Measurements from ENCODE around the gene NFIX. TPM values are rescaled to one million over a fixed set of nuclear protein-coding genes. Genes with fewer than 3 reads are reported as not detected.

Gene NFIX
- total and polyA plus RNA-seq, 2 of the 13 experiments (the other 11 are each of a cell fraction or from before 2014, with no cell fraction given) = 3.4 to 5.4 TPM

DNA sequence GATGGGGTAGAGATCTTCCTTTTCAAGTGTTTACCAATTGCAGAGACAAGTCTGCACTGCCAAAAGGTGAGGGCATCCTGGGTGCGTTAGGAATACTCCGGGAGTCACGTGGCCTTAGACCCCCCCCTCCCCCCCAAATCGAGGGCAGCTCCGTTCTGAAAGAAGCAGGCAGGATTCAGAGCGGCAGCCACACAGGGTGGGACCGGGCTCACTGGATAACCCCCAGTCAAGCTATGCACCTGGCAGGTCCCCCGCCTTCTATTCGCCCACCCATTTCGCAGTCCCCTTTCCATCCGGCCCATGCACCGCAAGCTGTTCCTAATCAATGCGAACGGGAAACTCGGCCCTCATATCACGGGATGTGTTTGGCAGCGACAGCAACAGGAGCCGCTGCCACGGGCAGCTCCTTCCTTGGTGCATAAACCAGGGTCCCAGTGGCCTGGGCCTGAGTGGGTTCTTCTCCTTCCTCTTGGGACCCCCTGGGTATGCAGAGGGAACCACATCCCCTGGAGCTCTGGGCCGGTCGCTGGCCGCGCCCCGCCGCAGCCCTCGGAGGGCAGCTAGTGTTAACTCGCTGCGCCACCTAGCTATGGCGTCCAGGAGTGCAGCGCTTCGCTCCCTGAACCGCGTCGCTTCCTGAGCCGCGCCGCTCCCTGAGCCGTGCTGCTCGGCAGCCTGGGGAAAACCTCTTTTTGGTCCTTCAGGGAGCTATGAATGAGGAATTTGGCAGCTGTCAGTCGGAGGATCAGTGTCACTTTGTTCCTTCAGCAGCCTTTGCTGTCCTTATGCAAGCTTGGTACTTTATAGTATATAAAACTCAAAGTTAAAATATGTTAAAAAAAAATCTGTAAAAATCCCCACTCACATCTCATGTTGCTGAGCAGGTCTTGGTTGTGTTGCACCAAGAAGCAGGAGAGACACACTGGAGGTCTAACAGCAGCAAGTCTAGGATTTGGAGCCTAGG is 66.0 kb downstream of the NFIX start (continued):
- TF ChIP-seq ZNF121 (CRISPR knock-in tag; IDR thresholded peaks at IDR 0.05) = no peak
- TF ChIP-seq, protein P1, sequence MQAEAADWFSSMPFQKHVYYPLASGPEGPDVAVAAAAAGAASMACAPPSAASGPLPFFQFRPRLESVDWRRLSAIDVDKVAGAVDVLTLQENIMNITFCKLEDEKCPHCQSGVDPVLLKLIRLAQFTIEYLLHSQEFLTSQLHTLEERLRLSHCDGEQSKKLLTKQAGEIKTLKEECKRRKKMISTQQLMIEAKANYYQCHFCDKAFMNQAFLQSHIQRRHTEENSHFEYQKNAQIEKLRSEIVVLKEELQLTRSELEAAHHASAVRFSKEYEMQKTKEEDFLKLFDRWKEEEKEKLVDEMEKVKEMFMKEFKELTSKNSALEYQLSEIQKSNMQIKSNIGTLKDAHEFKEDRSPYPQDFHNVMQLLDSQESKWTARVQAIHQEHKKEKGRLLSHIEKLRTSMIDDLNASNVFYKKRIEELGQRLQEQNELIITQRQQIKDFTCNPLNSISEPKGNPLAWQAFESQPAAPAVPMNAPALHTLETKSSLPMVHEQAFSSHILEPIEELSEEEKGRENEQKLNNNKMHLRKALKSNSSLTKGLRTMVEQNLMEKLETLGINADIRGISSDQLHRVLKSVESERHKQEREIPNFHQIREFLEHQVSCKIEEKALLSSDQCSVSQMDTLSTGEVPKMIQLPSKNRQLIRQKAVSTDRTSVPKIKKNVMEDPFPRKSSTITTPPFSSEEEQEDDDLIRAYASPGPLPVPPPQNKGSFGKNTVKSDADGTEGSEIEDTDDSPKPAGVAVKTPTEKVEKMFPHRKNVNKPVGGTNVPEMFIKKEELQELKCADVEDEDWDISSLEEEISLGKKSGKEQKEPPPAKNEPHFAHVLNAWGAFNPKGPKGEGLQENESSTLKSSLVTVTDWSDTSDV (CRISPR knock-in tag; IDR thresholded peaks at IDR 0.05) = no peak
- no peak for TF ChIP-seq SNAI1 (CRISPR knock-in tag; IDR thresholded peaks at IDR 0.05; ENCODE audit: borderline replicate concordance)
- peak; percentile 62 for TF ChIP-seq ZBTB7A (CRISPR knock-in tag; IDR thresholded peaks at IDR 0.05)
- no peak for TF ChIP-seq ZNF234 (CRISPR knock-in tag; conservative IDR thresholded peaks at IDR 0.05)
- TF ChIP-seq ZBTB38 (CRISPR knock-in tag; IDR thresholded peaks at IDR 0.05) = peak; percentile 86; the same call in 1 of the 2 replicates
- TF ChIP-seq SNAPC4 (CRISPR knock-in tag; IDR thresholded peaks at IDR 0.05) = no peak
- no peak; the same call in none of the 2 replicates for TF ChIP-seq ZNF362 (CRISPR knock-in tag; IDR thresholded peaks at IDR 0.05; ENCODE audit: borderline replicate concordance)
- TF ChIP-seq, protein P2, sequence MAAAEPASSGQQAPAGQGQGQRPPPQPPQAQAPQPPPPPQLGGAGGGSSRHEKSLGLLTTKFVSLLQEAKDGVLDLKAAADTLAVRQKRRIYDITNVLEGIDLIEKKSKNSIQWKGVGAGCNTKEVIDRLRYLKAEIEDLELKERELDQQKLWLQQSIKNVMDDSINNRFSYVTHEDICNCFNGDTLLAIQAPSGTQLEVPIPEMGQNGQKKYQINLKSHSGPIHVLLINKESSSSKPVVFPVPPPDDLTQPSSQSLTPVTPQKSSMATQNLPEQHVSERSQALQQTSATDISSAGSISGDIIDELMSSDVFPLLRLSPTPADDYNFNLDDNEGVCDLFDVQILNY (CRISPR knock-in tag; conservative IDR thresholded peaks at IDR 0.05) = no peak
- TF ChIP-seq ZNF280D (CRISPR knock-in tag; IDR thresholded peaks at IDR 0.05) = 0 out of 2 replicates have a peak, but pooled peaks have one; percentile 25
- TF ChIP-seq ELF3 (CRISPR knock-in tag; IDR thresholded peaks at IDR 0.05) = peak; percentile 60; the same call in 1 of the 2 replicates
- TF ChIP-seq MED8 (CRISPR knock-in tag; IDR thresholded peaks at IDR 0.05; ENCODE audit: insufficient replicate concordance) = no peak
- no peak for TF ChIP-seq DNMT1 (CRISPR knock-in tag; IDR thresholded peaks at IDR 0.05)
- TF ChIP-seq ZSCAN30 (CRISPR knock-in tag; IDR thresholded peaks at IDR 0.05) = no peak
